Measurements from ENCODE around the gene CCL8. TPM values are rescaled to one million over a fixed set of nuclear protein-coding genes. Genes with fewer than 3 reads are reported as not detected.
"Not testable (repeated sequence)": the region's sequence is repeated elsewhere in the genome, so short reads cannot be mapped to it uniquely, and the experiment has no call there.

Gene CCL8
- total RNA-seq, 1 donor from 2014 or later, result not detected

DNA sequence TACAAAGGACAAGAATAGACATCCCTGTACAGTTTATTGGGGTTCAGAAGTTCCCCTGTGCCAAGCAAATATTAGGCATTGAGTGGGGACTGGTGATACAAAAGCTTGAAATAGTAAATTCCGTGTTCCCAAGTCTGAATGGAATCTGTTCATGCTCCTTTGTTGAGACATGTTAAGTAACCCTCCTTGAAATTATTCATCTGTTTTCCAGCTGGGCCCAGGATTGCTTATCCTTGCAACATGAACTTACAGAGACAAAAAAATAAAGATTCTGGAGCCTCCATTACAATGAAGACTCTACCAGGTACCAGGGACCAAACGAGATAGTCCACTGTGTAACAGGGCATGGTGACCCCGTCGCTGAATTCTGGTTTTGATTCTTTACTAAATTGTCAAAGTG is 6.1 kb upstream of the CCL8 start:
- intact Hi-C loops (cut with micrococcal nuclease), result no loop called here

DNA sequence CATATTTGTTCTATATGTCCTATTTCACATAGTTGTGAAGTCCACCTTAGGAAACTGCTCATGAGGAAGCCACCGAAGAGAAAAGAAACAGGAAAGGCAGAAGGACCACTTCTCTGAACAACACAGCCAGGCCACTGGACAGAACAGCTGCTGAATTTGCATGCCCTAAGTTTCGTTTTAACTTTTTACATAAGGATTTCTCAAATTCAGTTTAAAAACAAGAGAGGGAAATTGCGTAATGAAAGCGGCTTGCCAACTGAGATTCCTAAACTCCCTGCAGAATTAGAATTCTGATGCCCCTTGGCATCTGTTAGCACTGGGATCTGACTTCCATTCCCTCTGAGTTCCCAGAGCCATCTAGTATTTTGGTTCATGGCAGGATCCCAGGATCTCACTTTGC is 5.0 kb upstream of the CCL8 start:
- intact Hi-C loops (cut with micrococcal nuclease), result no loop called here

DNA sequence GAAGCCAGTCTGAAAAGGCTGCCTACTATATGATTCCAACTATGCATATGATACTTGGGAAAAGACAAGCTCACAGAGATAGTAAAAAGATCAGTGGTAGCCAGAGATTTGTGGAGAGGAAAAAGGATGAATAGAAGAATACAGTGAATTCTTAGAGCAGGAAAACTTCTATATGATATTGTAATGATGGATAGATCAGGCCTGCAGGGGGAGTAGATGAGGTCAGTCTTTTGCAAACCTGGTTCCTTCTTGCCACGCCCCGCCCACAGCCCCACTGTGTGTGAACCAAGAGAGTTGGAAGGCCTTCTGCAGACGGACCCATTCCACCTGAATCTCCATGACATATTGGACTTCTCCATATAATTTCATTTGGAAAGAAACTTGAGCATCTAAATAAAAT is 761 bp upstream of the CCL8 start:
- intact Hi-C loops (cut with micrococcal nuclease), result no loop called here

DNA sequence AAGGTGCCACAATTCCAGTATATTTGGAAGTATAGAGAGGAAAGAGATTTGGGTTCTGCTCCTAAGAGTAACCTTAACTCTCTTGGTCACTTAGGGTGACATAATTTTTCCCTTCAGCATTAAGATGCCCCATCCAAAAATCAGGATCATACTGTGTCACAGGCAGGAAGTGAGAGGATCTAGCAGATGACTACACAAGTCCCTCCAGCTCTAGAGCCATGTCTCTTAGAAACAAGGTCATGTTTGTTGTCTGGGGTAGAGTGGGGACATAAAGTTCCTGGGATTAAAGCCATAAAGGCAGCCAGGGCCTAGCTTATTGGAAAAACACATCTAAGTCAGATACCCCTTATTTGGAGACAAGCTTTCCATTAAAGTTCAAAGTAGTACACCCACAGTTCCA is 2.7 kb downstream of the CCL8 start:
- intact Hi-C loops (cut with micrococcal nuclease), result no loop called here

DNA sequence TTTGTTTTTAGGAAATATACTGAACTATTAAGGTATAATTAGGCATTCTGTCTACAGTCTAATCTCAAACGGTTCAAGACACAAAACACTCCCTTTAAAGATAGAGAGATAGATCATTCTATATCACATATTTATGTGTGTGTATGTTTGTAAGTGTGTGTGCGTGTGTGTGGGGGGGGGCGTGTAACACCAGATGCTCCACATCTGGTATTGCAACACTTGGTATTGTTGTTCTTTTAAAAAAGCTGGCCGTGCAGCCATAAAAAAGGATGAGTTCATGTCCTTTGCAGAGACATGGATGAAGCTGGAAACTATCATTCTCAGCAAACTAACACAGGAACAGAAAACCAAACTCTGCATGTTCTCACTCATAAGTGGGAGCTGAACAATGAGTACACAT is 8.3 kb downstream of the CCL8 start:
- intact Hi-C loops (cut with micrococcal nuclease), result not testable (repeated sequence)

DNA sequence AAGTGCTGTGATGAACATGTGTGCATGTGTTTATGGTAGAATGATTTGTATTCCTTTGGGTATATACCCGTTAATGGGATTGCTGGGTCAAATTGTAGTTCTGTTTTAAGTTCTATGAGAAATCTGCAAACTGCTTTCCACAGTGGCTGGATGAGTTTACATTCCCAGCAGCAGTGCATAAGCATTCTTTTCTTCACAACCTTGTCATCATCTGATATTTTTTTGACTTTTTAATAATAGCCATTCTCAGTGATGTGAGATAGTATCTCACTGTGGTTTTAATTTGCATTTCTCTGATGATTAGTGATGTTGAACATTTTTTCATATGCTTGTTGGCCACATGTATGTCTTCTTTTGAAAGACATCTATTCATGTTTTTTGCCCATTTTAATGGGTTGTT is 18.5 kb downstream of the CCL8 start:
- intact Hi-C loops (cut with micrococcal nuclease), result no loop called here

DNA sequence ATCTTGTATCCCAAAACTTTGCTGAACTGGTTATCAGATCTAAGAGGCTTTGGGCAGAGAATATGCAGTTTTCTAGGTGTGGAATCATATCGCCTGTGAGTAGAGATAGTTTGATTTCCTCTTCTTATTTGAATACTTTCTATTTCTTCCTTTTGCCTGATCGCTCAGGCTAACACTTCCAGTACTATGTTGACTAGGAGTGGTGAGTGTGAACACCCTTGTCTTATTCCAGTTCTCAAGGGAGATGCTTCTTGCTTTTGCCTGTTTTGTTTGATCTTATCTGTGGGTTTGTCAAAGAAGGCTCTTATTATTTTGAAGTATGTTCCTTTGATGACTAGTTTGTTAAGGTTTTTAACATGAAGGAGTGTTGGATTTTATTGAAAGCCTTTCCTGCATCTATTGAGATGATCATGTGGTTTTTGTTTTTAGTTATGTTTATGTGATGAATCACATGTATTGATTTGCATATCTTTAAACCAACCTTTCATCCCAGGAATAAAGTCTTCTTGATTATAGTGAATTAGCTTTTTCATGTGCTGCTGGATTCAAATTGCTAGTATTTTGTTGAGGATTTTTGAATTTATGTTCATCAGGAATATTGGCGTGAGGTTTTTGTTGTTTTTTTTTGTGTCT is 20.0 kb downstream of the CCL8 start:
- intact Hi-C loops (cut with micrococcal nuclease), result no loop called here

DNA sequence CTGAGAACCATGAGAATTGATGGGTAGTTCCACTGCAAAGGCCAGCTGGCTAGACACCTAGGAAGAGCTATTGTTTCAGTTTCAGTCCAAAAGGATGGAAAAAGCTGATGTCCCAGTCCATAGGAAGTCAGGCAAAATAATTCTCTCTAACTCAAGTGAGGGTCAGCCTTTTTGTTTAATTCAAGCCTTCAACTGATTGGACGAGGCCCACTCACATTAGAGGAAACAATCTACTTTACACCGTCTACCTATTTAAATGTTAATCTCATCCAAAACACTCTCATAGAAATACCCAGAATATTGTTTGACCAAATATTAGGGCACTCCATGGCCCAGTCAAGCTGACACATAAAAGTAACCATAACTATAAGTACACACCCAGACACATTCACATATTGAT is 22.7 kb downstream of the CCL8 start:
- intact Hi-C loops (cut with micrococcal nuclease), result no loop called here

DNA sequence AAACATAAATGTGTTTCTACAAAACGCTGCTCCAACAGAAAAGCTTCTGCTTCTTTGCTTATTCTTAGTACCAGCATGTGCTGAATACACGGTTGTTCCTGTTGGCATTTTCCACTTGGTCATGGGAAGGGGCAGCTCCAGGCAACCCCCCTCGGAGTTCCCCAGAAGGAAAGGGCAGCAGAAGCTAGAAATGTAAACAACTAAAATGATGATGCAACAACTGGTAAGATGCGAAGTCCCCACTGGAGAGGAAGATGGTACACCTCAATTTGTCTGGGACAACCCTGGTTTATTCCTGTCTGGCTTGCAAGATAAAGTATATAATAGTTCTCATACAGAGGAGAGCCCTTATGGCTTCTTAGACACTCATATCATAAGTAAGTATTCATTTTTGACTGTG is 27.8 kb downstream of the CCL8 start:
- intact Hi-C loops (cut with micrococcal nuclease), result no loop called here

DNA sequence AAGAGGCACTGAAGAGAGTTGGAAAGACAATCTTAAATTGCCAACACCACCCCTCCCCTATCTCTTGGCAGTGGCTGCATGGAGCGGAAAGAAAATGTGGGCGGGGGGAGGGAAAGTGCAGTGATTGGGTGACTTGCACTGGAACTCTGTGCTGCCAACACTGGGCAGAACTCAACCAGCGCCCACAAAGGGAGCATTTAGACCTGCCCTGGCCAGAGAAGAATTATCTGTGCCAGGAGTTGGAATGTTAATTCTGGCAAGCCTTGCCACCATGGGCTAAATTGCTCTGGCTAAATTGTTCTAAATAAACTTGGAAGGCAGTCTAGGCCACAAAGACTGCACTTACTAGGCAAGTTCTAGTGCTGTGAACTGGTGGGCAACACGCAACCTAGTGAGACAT is 30.5 kb downstream of the CCL8 start:
- intact Hi-C loops (cut with micrococcal nuclease), result no loop called here

DNA sequence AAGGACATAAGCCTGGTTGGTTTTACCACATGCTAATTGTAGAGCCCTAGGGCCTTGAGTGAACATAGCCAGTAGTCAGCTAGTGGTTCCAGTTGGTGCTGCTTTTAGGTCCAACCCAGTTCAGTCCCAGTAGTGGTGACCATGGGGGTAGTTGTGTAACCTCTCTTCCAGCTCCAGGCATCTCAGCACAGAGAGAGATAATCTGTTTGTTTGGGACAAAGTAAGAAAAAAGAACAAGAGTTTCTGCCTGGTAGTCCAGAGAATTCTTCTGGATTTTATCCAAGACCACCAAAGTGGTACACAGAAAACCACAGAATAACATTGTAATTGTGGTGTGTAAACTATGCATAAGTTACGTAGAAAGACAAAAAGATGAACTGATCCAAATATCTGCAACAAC is 31.9 kb downstream of the CCL8 start:
- intact Hi-C loops (cut with micrococcal nuclease), result no loop called here

DNA sequence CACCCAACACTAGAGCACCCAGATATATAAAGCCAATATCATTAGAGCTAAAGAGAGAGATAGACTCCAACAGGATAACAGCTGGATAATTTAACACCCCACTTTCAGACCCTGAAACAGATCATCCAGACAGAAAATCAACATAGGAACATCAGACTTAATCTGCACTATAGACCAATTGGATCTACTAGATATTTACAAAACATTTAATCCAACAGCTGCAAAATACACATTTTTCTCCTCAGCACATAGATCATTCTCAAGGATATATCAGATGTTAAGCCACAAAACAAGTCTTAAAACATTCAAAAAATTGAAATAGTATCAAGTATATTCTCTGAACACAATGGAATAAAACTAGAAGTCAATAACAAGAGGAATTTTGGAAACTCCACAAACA is 33.0 kb downstream of the CCL8 start:
- intact Hi-C loops (cut with micrococcal nuclease), result no loop called here

DNA sequence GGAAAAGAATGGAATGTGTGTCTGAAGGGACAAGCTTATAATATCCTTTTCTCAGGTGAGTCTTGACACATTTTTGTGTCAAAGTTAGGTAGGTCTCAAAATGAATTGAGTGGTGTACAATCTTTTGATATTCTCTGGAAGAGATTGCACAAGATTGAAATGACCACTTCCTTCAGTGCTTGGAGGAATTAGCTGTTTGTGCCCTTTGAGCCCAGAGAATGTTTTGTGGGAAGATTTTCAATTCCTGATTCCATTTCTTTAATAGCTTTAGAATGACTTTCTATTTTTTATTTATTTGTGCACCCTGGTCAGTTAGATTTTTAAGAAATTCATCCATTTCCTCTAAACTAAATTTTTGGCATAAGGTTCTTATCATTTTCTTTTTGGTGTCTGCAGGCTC is 35.4 kb downstream of the CCL8 start:
- intact Hi-C loops (cut with micrococcal nuclease), result no loop called here

DNA sequence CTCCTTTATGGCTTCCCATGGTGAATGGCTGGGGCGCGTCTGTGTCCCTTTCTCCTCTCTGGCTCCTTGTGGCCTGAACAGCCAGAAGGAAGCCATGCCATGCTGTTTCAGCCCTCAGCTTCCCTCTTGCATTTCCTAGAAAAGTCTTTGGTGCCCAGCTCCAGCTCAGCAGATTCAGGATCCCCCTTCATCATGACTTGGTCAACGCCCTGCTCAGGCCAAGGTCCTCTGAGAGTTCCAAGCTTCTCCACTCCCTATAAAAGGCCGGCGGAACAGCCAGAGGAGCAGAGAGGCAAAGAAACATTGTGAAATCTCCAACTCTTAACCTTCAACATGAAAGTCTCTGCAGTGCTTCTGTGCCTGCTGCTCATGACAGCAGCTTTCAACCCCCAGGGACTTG is 37.0 kb downstream of the CCL8 start, which contains the start of gene CCL13:
Gene CCL13 (plus strand): TSS at position 287 of the 400 bp plus-strand sequence. CDS start 47 bp downstream, at position 334.
- intact Hi-C loops (cut with micrococcal nuclease), result no loop called here

DNA sequence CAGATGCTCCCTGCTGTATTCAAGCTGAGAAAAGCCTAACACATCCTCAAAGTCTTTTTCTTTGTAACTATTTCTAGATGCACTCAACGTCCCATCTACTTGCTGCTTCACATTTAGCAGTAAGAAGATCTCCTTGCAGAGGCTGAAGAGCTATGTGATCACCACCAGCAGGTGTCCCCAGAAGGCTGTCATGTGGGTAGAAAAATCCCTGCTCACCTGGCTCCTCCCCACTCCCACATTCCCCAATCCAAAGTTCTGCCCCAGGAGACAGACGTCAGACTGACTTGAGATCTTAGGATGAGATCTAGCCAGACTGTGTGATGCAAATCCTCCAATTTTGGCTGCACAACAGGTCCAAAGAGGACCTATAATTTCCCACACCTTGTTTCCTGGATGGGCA is 38.2 kb downstream of the CCL8 start:
- intact Hi-C loops (cut with micrococcal nuclease), result no loop called here

DNA sequence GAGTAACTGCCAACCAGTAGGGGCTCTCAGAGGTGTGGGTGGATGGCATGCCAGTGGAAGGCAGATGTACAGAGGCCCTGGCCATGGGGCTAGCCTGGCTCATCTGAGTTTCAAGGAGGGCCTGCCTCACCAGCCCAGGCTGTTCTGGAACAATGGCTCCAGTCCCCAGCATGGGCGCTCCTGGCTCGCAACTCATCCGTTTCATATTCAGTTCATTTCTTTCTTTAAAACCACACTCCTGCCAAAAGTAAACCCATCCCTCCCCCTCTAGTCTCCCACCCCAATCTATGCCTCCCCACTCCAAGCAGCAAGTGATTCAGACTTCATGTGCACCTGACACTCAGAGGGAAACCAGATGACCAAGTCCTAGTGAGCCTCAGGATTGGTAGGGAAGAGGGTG is 39.4 kb downstream of the CCL8 start:
- intact Hi-C loops (cut with micrococcal nuclease), result no loop called here

DNA sequence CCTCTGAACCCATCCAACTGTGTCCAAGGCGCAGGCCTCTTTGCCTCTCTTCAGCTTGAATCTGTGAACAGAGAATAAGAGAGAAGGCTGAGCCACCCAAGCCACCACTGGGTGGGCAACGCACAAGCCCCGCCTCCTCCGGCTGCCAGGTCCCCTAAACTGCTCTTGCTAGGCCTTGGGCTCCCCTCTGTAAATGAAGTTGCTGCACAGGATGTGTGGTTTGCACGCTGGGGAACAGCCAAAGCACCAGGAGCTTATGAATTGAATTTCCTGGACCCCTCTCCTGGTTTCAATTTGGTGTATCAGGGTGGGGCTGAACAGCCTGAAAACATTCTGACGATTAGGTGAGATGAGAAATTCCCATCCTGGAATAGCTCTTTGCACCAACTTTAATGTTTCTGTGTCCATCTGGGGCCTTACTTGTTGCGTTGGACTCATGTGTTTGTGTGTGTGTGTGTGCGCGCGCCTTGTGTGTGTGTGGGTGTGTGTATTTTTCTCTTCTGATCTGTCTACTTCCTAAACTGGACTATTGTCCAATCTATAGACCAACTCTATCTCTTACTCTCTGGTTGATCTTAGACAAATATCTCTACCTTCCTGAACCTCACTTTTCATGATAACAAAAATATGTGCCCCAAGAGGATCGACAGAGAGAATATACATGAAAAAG is 41.5 kb downstream of the CCL8 start:
- intact Hi-C loops (cut with micrococcal nuclease), result loop anchor here (1.0 to 10.0 kb wide), 5 partner anchors 53 to 583 kb away; no protein-coding TSS in a partner anchor

DNA sequence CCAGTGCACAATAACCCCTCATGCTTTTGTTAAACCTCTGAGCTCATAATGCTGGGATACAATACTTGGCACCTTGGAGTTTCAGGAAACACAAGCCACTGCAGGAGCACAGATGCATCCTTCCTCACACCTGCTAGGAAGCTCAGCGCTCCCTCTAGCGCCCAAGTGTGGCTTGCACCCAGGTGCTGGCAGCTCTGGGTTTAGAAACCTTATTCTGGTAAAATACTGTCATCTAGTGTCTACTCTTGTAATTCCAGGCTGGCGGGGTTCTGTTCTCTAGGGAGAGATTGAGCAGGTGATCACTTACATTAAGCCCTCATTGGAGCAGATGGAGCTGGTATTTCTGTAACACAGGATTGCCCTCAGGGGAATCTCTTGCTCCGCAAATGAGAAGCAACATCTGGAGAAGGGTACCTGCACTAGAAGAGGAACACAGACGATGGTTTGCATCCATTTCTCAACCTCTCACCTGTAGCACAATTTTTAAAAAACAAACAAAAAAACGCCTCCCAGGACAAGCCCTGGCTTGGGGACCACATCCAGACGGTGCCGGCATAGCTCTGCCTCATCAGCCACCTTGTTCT is 42.3 kb downstream of the CCL8 start:
- intact Hi-C loops (cut with micrococcal nuclease), result loop anchor here (1.0 to 10.0 kb wide), 5 partner anchors 54 to 584 kb away; no protein-coding TSS in a partner anchor

DNA sequence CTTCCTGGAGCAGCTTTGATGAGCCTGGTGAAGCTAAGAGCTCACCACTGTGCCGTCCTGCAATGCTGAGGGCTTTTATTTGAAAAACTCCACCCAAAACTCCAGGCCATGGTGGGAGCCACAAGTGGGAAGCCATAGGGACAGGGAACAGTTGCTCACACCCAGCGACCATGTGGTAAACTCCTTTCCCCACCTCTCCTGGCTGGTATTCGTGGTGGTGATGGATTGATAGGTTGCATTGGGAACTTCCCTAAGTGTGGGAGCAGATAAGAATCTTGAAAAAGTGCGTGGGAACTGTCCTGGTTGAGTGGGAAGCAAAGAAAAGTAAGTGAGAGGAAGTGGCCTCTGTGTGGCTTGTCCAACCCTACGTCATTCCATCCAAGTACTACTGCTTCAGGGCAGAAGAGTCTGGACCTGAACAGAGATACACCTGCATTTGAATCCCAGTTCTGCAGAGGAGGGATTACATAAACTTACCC is 44.0 kb downstream of the CCL8 start, which contains the start of gene CCL1:
Gene CCL1 (minus strand): TSS at position 51 of the 479 bp plus-strand sequence. CDS start 72 bp downstream, outside the sequence.
- intact Hi-C loops (cut with micrococcal nuclease), result loop anchor here (5.0 to 10.0 kb wide), 3 partner anchors 56 to 586 kb away; no protein-coding TSS in a partner anchor

DNA sequence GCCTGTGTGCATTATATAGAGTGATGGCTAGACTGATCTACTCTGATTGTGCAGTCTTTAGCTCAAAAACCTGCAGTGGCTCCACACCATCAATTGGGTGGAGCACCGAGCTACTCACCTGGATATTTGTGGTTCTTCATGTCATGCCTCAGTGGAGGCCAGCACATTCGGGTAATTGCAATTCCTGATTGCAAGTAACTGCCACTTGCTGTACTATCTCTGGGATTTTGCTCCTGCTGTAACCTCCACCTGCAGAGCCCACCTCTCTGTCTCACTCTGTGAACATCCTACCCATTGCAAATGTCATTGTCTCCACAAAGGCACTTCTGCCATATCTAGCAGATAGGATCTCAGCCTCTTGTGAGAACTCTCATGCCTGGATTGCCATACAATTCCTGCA is 45.5 kb downstream of the CCL8 start:
- intact Hi-C loops (cut with micrococcal nuclease), result loop anchor here (1.0 to 10.0 kb wide), 4 partner anchors 16 to 587 kb away; no protein-coding TSS in a partner anchor

DNA sequence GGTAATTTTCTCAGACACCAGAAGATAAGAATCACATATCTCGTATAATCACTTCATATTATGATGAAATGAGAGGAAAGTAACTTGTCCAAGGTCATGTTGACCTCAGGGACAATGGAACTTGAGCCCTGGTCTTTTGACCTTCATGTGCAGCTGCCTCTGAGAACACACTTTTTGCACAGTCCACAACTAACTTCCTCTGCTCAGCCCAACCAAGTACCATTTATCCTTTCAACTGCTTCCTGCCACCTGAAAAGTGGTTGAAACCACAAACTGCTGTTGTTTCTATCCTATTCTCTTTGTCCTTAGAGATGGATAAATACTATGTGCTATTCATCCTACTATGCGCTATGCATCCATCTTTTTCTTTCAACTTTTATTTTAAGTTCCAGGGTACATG is 46.1 kb downstream of the CCL8 start:
- intact Hi-C loops (cut with micrococcal nuclease), result loop anchor here (1.0 to 10.0 kb wide), 2 partner anchors 15 to 401 kb away; no protein-coding TSS in a partner anchor

DNA sequence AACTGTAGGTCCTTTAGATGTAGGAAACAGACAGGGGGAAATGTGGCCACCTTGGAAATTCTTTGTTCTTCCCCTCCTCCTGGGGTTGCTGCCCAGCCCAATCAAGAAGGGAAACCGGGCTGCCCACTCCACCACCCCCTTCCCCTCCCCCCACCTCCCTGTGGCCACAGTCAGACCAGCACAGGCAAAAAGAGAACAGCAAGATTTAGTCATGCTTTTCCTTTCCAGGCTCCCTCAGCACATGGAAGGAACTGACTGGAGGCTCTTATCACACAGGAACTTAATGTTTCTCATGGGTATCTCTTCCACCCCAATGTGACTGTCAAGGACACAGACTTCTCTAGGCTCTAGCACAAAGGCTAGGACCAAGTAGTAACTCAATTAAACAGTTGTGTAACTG is 46.8 kb downstream of the CCL8 start:
- intact Hi-C loops (cut with micrococcal nuclease), result loop anchor here (10.0 kb wide), 1 partner anchor 401 kb away; no protein-coding TSS in a partner anchor

All from T-helper 1 cell treated with Interleukin-12 subunit alpha and Interleukin-12 subunit beta and Interleukin-4 antibody, amounts not matched to agents 30 ng/mL and 1 ng/mL, for 36 hours (primary cell).